Hepatocyte (in vitro differentiated cells): ENCODE measurements around the gene FASTK.

Experiments
- EZH2 ChIP-seq: fragments of 200-600 bp; sonication (generic); IDR thresholded peaks from 2 replicates; pipeline ENCODE4 v1.6.1; 2016; ENCODE audit warnings: antibody characterized with exemption, mild to moderate bottlenecking, borderline replicate concordance
- TF ChIP-seq, protein P1 (sequence below): fragments of 200-600 bp; sonication (generic); IDR thresholded peaks from 2 replicates; pipeline ENCODE4 v1.5.1; 2016; ENCODE audit warnings: antibody characterized with exemption, mild to moderate bottlenecking; ENCODE audit not compliant: poor library complexity

DNA sequence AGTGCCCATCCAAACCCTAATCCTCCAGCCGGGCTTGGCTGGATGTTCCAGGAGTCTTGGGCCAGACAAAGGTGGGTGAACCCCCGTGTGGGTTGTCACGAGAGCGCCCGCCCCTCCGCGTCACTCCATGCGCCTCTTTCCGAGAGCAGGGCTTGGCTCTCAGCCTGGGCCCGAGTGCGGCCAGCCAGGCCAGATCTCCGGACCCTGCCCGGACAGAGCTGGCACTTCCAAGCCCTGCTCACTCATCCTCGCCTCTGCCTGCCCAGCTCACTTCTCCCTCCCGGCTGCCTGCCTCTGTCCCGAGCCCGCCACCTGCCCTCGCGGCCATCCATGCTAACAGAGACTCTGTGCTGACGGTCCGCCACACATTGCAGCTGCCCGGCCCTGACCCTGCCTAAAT lies 40.3 kb upstream of the FASTK start:
- no peak for TF ChIP-seq EZH2
- TF ChIP-seq, protein P1, sequence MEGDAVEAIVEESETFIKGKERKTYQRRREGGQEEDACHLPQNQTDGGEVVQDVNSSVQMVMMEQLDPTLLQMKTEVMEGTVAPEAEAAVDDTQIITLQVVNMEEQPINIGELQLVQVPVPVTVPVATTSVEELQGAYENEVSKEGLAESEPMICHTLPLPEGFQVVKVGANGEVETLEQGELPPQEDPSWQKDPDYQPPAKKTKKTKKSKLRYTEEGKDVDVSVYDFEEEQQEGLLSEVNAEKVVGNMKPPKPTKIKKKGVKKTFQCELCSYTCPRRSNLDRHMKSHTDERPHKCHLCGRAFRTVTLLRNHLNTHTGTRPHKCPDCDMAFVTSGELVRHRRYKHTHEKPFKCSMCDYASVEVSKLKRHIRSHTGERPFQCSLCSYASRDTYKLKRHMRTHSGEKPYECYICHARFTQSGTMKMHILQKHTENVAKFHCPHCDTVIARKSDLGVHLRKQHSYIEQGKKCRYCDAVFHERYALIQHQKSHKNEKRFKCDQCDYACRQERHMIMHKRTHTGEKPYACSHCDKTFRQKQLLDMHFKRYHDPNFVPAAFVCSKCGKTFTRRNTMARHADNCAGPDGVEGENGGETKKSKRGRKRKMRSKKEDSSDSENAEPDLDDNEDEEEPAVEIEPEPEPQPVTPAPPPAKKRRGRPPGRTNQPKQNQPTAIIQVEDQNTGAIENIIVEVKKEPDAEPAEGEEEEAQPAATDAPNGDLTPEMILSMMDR = no peak
